Measurements from ENCODE around the gene LLGL1.

The LLGL1 gene

DNA sequence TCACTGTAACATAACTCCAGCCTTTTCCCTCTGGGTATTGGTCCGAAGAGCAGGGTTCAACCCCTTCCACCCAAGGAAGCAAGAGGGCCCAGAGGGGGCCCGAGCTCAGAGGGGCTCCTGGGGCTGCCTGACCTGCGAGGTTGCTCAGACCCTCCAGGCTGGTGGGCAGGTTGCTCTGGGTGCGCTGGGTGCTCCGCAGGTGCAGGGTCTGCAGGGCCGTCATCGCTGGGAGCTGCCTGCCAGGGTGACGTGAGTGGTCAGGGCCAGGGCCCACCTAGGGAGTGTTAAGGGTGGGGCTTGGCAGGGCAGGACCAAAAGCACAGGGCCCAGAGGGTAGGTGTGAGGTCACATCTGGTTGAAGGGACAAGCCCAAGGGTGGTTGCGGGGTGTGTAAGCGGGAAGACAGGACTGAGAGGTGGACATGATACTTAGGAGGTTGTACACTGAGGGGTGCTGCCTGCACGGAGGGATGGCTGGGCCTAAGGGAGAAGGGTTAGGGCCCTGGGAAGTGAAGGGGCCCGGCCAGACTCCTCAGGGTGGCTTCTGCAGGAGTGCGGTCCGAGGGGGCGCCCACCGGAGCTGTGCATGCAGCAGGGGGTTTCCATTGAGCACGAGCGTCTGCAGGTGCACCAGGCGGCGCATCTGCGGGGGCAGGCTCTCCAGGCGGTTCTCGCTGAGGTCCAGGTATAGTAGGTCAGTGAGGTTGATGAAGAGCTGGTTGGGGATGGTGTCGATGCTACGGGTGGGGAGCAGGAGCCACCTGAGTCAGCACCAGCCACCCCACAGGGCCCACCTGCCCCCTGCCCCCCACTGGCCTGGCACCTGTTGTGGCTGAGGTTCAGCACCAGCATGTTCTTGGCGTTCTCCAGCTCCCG lies 28.7 kb downstream of the LLGL1 start:
- no peak for DNase-seq

DNA sequence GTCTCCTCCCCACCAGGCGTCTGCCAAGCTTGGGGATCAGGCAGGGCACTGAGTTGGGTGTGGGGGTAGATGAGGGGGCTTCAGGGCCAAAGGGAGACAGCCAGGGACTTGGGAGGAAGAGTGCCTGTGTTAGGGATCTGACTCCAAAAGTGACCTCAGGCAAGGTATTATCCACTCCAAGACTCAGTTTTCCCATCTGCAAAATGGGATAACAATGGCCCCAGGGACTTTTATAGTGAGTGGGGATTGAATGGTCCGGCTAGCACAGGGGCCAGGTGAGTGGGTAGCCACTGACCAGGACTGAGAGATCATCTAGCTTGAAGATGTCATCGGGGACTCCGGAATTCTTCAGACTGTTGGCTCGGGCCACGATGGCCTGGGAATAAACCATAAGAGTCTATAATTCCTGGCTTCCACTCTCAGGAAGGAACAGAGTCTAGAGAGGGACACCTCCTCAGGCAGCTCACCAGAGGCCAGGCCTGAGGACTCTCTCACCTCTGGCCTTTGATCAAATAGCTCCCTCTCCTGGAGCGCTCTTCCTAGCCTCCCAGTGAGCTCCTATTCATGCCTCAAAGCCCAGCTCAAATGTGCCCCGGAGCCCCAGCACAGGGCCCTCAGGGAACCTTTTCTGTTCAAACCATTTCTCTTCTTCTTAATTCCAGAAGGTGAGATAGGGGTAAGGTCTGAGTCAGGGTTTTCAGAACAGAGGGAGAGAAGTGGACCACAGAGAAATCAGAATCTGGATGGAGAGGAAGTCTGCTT lies 29.6 kb downstream of the LLGL1 start:
- no peak for DNase-seq

DNA sequence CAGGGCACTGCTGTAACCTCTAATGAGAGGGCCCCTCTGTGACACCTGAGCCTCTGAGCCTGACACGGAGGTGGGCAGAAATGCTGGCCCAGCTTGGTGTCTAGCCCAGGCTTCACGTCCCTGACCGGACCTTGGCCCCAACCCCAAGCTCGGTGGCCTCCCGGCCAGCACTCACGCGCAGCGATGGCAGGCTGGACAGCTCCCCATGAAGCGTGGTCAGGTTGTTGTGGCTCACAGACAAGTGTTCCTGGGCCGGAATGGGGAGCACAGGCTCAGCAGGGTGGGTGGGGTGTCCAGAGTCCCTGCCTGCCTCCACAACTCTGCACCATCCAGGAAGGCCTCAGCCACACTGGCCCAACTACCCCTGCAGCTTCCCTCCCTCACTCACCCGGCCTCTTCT lies 30.9 kb downstream of the LLGL1 start:
- no peak for DNase-seq

DNA sequence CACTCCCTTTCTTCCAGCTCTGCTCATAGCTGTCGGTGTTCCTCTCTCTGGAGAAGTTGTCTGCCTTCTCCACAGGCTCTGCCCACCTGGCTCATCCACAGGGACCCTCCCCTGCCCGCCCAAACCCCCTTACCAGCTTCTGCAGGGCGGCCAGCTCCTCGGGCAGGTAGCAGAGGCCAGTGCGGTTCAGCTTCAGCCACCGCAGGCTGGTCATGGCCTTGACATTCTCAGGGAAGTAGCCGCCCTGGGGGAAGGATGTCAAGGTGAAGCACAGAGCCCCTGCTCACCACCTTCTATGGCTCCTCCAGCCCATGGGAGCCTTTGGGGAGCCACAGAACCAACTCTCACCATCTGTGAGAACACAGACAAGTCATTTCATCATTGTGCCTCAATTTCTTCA lies 31.3 kb downstream of the LLGL1 start:
- DNase-seq, result no peak

DNA sequence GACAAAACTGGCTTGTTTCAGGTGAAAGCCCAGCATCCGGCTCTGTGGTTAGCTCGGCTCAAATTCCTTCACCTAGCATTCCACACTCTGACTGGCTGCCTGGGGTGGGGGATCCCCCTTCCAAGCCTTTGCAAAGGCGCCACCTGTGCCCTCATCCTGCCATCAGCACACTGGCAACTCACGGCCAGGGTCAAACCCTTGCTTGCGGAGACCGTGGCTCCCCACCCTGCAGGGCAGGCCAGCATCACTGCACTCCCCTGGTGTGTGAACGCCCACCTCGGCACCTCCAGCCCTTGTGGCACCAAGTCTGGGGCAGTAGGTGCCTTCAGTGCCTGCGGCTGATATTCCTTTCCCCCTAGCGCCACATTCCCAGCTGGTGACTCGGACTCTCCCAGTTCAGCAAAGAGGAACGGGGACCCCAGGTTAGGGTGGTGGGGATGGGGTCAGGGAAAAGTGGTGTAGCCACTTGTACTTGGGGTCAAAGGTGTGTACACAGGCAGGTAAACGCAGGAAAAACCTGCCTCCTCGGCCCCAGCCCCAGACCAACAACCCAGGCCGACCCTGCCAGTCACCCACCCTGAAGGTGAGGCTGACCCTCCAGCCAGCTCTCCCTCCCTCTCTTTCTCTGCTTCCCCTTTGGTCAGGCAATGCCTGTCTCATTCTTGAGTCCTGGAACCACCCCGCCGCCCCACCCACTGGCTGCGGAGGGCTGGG lies 32.0 kb downstream of the LLGL1 start:
- peak; percentile 36 to 38 for DNase-seq

DNA sequence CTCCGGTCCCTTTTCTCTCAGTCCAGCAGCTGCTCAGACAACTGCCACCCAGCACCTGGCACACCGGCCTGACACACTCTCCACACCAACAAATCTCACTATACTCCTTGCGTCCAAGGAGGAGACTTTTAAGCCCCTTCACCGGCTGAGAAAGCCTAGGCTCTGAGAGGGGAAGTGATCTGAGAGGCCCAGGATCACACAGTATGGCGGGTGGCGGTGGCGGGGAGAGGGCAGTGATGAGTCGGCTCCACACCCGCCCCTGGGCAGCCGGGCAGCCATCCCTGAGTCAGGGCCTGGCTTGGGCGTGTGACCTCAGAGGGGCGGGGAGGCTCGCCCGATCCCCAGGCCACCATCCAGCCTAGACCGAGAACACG lies 32.5 kb downstream of the LLGL1 start:
- peak; percentile 61 to 62 for DNase-seq

DNA sequence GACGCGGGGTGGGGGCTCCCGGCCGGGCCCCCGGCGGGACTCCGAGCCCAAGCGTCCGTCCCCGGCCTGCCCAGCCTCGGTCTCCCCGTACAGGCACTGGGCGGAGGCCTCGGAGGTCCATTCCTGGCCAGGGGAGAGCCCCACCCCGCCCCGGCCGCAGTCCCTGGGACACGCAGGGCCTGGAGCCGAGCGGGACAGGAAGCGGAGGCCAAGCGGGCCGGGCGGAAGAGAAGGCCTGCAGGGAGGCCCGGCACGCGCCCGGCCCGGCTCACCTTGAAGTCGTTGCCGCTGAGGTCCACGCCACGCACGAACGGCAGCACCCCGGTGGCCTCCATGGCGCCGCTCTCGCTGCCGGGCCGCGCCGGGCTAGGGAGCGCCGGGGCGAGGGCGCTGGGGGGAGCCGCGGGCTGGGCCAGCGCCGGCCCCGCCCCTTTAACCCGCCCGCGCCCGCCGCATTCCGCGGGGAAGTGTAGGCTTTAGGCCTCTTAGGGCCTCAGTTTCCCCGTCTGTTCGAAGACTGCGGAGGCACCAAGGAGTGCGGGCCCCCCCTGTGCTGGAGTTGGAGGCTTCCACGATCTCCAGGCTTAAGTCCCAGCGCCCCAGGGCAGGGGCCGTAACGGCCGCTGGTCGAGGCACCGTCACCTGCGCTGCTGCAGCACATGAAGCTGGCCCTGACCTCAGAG lies 33.1 kb downstream of the LLGL1 start, which contains the start of gene FLII:
Gene FLII (minus strand): TSS at position 383 of the 683 bp plus-strand sequence. CDS start 48 bp downstream, at position 335.
- peak; percentile 70 to 71 for DNase-seq

DNA sequence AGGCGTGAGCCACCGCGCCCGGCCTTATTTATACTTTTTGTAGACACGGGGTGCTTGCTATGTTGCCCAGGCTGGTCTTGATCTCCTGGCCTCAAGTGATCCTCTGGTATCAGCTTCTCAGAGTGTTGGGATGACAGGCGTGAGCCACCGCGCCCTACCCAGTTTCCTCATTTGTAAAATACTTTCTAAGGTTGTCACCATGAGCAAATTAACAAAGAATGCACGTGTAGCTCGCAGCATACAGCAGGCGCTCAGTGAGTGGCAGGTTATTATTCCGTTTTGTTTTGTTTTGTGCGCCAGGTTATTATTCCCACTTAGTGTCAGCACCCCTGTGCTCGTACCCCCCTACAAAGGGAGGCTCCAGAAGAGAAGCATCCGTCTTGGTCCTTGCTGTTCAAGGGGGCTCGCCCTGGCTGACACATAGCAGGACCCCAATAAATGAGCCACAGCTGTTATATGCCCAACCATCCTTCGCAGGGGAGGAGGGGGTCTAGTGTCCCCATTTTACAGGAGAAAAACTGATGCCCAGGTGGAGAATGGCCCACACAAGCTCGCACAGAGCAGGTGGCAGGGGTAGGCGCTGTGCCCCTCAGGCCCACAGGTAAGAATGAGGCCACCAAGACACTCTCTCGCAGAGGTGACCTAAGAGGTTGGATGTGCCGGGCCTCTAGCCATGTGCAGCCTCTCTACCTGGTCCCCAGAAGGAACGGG lies 34.3 kb downstream of the LLGL1 start:
- DNase-seq, result no peak

DNA sequence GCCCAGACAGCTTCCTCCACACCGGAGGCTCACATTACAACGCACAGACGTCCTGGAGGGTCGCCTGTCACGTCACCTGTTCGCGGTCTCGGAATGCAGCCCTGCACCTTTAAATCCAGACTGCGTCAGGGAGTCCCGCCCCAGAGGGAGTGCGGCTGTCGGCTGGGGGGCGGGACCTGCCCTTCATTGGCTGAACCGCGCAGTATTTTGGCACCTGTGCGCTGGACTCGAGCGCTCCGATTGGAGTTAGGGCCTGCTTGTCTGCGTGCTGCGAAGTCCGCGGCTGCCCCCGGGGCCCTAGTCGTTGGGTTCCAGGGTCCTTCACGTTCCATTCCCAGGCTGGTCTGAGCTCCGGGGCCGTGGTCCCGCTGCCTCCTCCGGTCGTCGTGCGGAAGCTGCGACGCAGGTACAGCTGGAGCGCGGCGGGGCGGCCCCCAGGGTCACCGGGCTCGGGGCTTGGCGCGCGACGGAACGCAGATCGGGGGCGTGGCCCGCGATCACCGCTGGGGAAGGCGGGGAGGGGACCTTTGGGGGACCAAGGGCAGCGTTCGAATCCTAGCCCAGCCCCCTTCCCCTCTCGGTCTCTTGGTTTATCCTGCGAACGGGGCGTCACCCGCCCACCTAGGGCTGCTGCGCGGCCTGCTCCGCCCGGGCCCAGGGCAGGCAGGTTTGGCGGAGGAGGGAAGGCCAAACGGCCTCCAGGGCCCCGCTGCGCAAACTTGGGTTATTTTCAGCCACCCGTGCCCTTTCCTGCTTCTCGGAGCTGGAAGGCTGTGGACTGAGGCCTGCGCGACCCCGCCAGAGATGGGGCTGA lies 35.1 kb downstream of the LLGL1 start, which contains the start of gene MIEF2:
Gene MIEF2 (plus strand): TSS at position 331 of the 814 bp plus-strand sequence. CDS start 2,059 bp downstream, outside the sequence.
- DNase-seq, result peak; percentile 93 to 94

DNA sequence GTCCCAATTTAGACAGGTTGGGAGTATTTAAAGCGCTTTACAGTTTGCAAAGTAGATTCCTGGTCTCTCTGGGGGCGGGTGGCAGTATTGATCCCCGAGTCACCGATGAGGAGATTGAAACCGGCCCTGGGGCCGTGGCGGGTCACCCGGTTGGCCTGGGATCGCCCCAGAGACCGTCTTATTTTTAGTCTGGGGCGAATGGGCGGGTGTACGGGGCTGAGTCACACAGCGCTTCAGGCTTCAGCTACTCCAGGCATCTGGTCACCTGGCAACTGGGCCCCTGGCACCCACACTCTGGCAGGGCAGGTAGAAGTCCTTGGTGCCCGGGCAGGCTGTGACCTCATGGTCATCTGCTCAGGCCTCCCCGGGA lies 35.7 kb downstream of the LLGL1 start:
- peak; percentile 43 to 47 for DNase-seq

DNA sequence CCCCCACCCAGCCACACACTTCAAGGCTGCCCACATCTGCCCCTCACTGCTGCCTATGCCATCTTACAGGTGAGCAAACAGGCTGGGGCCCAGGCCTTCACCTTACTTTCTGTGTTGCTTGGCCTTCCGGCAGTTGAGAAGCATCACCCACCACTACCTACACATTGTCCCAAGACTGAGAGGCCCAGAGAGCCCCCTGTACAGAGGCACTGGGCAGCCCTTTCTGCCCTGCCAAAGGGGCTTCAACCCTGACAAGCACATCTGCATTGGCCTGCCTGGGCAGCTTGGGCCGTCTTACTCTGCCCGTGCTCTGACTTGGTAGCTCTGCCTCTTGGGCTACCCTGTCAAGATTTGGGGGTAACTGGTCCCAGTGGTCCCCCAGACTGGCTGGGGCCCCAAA lies 36.2 kb downstream of the LLGL1 start:
- DNase-seq, result no peak

DNA sequence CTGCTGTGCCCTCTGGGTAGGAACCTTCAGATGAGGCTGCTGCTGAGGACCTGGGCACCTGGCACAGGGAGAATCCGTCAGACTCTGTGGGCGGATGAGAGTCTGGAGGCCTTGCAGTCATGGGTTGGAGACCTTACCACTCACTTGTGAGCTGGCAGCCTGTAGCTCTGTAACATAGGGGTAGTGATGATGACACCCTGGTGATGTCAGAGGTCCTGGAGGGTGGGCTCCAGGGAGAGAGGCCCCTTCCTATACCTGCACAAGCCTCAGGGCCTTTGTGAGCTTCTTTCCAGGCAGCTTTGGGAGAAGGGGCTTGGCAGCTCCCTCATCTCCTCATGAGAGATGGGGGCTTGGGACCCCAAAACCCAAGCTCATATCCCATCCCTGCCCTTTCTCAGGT lies 36.7 kb downstream of the LLGL1 start:
- DNase-seq, result no peak

DNA sequence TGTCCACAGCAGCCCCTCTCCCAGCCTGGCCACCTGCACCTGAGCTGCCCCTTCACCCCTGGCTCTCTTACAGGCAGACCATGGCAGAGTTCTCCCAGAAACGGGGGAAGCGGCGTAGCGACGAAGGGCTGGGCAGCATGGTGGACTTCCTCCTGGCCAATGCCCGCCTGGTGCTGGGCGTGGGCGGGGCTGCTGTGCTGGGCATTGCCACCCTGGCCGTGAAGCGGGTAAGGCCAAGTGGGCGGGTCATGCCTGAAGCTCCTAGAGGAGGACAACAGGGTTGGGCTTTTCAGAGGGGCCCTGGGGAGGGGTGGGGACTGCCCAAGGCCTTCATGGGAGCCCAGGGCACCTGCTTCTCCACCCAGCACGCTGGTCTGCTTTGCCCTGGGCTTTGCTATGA lies 37.2 kb downstream of the LLGL1 start:
- no peak for DNase-seq

DNA sequence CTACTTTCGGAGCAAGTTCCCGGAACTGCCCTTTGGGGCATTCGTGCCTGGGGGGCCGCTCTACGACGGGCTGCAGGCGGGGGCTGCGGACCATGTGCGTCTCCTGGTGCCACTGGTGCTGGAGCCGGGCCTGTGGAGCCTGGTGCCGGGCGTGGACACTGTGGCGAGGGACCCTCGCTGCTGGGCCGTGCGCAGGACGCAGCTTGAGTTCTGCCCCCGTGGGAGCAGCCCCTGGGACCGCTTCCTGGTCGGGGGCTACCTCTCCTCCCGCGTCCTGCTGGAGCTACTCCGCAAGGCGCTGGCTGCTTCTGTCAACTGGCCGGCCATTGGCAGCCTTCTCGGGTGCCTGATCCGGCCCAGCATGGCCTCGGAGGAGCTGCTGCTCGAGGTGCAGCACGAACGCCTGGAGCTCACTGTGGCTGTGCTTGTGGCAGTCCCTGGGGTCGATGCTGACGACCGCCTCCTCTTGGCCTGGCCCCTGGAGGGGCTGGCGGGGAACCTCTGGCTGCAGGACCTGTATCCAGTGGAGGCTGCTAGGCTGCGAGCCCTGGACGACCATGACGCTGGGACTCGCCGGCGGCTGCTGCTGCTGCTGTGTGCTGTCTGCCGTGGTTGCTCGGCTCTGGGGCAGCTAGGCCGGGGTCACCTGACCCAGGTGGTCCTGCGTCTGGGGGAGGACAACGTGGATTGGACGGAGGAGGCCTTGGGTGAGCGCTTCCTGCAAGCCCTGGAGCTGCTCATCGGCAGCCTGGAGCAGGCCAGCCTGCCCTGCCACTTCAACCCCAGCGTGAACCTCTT lies 38.6 kb downstream of the LLGL1 start:
- no peak for DNase-seq

DNA sequence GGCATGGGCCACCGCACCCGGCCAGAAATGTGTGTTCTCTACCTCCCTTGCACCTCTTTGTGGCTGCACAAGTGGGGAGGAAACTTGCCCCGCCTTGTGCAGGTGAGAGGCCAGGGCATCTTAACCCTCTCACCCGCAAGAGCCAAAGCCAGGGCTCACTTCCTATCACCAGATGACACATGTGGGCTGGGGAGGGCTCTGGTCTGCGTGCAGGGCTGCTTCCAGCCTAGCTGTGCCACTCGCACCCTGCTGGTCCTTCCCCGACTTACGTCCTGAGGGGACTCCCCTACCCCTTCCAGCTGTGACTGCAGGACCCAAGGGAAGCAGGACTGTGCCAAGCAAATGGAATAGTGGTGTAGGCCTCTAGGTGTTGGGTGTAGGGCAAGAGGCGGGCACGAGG lies 41.9 kb downstream of the LLGL1 start:
- no peak for DNase-seq

DNA sequence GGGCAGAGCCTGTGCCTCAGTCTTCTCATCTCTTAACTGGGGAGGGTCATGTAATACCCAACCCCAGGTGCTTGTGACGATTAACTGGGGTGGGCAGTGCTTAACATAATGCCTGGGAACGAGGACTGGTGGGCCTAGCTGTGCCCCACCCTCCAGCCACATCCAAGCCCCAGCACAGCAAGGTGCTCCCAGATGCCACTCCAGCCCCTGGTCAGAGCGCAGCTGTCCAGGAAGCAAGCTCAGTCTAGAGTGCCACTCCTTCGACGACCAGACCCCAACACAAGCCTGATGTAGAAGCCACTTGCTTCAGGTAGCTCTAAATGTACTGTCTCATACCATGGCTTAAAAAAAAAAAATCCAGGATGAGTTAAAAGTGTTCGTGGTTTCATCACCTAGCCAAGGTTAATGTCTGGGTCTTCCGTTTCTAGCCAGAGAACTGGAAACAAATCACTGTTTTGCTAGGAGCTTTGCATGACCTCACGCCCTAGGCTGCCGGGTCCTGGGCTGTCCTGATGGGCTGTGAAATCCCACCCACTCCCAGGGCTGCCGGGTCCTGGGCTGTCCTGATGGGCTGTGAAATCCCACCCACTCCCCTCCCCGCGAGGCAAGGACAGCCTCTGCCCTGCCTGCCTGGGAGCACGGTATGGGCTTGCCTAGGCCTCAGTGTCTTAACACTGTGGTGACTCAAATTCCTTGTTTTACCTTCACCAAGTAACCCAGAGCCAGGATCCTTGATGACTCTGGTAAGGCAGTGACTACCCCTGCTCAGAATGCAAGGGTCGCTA lies 42.7 kb downstream of the LLGL1 start:
- DNase-seq, result no peak

DNA sequence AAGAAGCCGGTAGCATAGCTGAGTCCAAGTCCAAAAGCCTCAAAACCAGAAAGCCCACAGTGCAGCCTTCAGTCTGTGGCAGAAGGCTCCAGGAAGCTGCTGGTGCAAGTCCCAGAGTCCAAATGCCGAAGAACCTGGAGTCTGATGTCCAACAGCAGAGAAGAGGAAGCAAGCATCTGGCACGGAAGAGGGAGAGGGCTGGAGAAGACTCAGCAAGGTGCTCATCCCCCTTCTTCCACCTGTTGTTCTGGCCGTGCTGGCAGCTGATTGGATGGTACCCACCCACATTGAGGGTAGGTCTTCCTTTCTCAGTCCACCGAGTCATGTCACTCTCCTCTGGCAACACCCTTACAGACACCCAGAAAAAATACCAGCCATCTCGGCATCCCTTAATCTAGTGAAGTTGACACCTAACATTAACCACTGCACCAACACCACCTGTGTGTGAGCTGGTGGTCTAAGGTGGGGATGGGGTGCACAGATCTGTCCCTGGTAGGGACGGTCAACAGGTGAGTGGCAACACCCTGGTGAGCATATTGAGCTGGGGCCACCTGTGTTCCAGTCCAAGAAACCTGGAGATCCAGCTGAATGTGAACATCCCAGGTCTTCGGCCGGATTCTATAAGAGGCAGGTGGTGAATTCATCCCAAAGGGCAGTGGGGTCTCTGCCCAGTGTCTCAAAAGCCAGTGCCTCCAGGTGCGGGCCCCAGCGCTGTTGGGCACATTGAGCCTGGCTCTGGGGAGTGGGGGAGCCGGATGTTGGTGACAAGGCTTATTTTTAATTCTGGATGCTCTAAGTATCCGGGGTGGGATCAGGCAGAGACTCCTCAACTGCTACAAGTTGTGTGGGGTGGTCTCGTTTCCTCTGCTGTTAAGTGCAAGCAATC lies 44.9 kb downstream of the LLGL1 start:
- DNase-seq, result no peak

DNA sequence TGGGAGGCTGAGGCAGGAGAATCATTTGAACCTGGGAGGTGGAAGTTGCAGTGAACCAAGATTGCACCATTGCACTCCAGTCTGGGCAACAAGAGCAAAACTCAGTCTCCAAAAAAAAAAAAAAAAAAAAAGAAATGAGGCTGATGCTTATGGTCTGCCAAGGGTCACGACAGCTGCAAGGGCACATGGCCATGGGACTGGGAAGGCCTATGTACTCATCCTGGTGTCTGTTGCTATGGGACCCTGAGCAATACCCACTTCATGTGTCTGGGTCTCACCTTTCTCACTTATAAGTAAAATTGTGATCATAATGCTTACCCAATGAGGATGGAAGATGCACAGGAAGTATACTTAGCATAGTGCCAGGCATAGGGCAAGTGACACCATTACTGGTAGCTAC lies 51.6 kb downstream of the LLGL1 start:
- DNase-seq, result no peak

Data from stimulated activated CD4-positive, alpha-beta T cell treated with anti-CD3 and anti-CD28 coated beads, Interleukin-2, amount 100 ng/mL, for 24 hours (primary cell).